DOHH2 (cell line): ENCODE results near the gene PAIP2.

Source experiments
- H3F3A ChIP-seq: fragments of 200-600 bp; sonication (generic), shearing (Covaris generic); 2 replicates; pipeline ENCODE4 v1.6.0; 2016; ENCODE audit warnings: antibody characterized with exemption, mild to moderate bottlenecking; ENCODE audit not compliant: control insufficient read depth, insufficient read depth
- H3K27ac ChIP-seq: fragments of 200-600 bp; sonication (generic); 2 replicates; pipeline ENCODE4 v1.5.1; 2014; ENCODE audit warnings: low read depth, mild to moderate bottlenecking, low read length, moderate library complexity
- H3K27me3 ChIP-seq: fragments of 200-600 bp; sonication (generic); 2 replicates; pipeline ENCODE4 v1.6.1; 2014; ENCODE audit warnings: mild to moderate bottlenecking, low read length, mixed read lengths; ENCODE audit not compliant: control insufficient read depth
- H3K36me3 ChIP-seq: fragments of 200-600 bp; sonication (generic); 2 replicates; pipeline ENCODE4 v1.6.1; 2014; ENCODE audit warnings: mild to moderate bottlenecking, low read length, moderate library complexity, mixed read lengths; ENCODE audit not compliant: control insufficient read depth
- H3K4me1 ChIP-seq: fragments of 200-600 bp; sonication (generic); 2 replicates; pipeline ENCODE4 v1.6.1; 2014; ENCODE audit warnings: mild to moderate bottlenecking, low read length, mixed read lengths; ENCODE audit not compliant: control insufficient read depth
- H3K4me2 ChIP-seq: fragments of 200-600 bp; sonication (generic); 2 replicates; pipeline ENCODE4 v1.6.0; 2014; ENCODE audit warnings: mild to moderate bottlenecking, low read length, moderate library complexity
- H3K4me3 ChIP-seq: fragments of 200-600 bp; sonication (generic); 2 replicates; pipeline ENCODE4 v1.5.1; 2014; ENCODE audit warnings: mild to moderate bottlenecking, low read length, mixed read lengths
- H3K79me2 ChIP-seq: fragments of 200-600 bp; sonication (generic); 2 replicates; pipeline ENCODE4 v1.6.1; 2014; ENCODE audit warnings: mild to moderate bottlenecking, low read length, mixed read lengths; ENCODE audit not compliant: control insufficient read depth
- H3K9me2 ChIP-seq: fragments of 200-600 bp; sonication (generic); replicated peaks from 2 replicates; pipeline ENCODE4 v1.6.1; 2014; ENCODE audit warnings: mild to moderate bottlenecking, low read length, mixed read lengths; ENCODE audit not compliant: control insufficient read depth
- H3K9me3 ChIP-seq: fragments of 200-600 bp; sonication (generic); 2 replicates; pipeline ENCODE4 v1.6.1; 2014; ENCODE audit warnings: antibody characterized with exemption, low read length, mixed read lengths; ENCODE audit not compliant: control insufficient read depth, insufficient read depth
- H4K20me1 ChIP-seq: fragments of 200-600 bp; sonication (generic); 2 replicates; pipeline ENCODE4 v1.6.0; 2014; ENCODE audit warnings: low read depth, mild to moderate bottlenecking, antibody characterized with exemption, low read length, moderate library complexity; ENCODE audit not compliant: control insufficient read depth, insufficient read depth
- EZH2phosphoT487 ChIP-seq: fragments of 200-600 bp; sonication (generic); IDR thresholded peaks from 2 replicates; pipeline ENCODE4 v1.6.1; 2017; ENCODE audit warnings: borderline replicate concordance, mild to moderate bottlenecking, antibody characterized with exemption, low read length, moderate library complexity, mixed read lengths
- TF ChIP-seq, protein P1 (sequence below): fragments of 200-600 bp; sonication (generic); IDR thresholded peaks from one replicate; pipeline ENCODE4 v1.5.1; 2014; ENCODE audit warnings: antibody characterized with exemption, mild to moderate bottlenecking, low read depth, low read length; ENCODE audit not compliant: poor library complexity, severe bottlenecking

The PAIP2 gene

GRCh38 chr5:139415221-139415861 lies 73.7 kb downstream of the PAIP2 start:
- Histone ChIP-seq H3F3A (no peaks in the 10 kb centered on the region), H3K79me2 (no peaks in the 10 kb centered on the region), H4K20me1 (no peaks in the 10 kb centered on the region), H3K4me2 (no peak overlapping the region), H3K9me2 (no peaks in the 10 kb centered on the region), H3K4me3 (no peak overlapping the region), H3K27ac (no peak overlapping the region), H3K4me1 (no peaks in the 10 kb centered on the region), H3K27me3 (no peaks in the 10 kb centered on the region), H3K9me3 (no peaks in the 10 kb centered on the region), H3K36me3 (no peaks in the 10 kb centered on the region)
- no peak for TF ChIP-seq EZH2phosphoT487
- TF ChIP-seq, protein P1, sequence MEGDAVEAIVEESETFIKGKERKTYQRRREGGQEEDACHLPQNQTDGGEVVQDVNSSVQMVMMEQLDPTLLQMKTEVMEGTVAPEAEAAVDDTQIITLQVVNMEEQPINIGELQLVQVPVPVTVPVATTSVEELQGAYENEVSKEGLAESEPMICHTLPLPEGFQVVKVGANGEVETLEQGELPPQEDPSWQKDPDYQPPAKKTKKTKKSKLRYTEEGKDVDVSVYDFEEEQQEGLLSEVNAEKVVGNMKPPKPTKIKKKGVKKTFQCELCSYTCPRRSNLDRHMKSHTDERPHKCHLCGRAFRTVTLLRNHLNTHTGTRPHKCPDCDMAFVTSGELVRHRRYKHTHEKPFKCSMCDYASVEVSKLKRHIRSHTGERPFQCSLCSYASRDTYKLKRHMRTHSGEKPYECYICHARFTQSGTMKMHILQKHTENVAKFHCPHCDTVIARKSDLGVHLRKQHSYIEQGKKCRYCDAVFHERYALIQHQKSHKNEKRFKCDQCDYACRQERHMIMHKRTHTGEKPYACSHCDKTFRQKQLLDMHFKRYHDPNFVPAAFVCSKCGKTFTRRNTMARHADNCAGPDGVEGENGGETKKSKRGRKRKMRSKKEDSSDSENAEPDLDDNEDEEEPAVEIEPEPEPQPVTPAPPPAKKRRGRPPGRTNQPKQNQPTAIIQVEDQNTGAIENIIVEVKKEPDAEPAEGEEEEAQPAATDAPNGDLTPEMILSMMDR, result no peak

DNA sequence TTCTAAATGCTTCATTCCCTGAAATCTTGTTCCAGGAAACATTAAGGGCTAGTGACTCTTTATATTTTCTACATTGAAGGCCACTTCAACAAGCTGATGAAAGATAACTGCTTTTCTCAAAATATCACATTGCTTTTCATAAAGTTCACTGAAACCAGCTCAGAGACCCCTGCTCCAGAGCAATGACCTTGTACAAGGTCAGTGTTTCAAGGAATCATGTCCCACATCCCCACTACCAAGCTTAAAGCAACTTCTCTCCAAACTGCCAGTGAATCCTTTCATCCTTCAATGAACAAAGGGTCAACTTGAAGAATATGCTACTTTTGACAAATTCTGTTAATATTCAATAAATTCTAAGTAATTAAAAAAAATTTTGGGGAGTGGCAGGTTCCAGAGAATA lies 74.2 kb downstream of the PAIP2 start:
- no peak overlapping the region for H3K4me2 ChIP-seq
- H3F3A ChIP-seq, result no peaks in the 10 kb centered on the region
- no peaks in the 10 kb centered on the region for H3K9me2 ChIP-seq
- H3K27me3 ChIP-seq, result no peaks in the 10 kb centered on the region
- no peaks in the 10 kb centered on the region for H3K36me3 ChIP-seq
- no peak overlapping the region for H3K27ac ChIP-seq
- H4K20me1 ChIP-seq, result no peaks in the 10 kb centered on the region
- no peaks in the 10 kb centered on the region for H3K9me3 ChIP-seq
- TF ChIP-seq EZH2phosphoT487, result no peak
- TF ChIP-seq, protein P1, result no peak
- no peaks in the 10 kb centered on the region for H3K79me2 ChIP-seq
- H3K4me3 ChIP-seq, result no peak overlapping the region
- H3K4me1 ChIP-seq, result no peaks in the 10 kb centered on the region

DNA sequence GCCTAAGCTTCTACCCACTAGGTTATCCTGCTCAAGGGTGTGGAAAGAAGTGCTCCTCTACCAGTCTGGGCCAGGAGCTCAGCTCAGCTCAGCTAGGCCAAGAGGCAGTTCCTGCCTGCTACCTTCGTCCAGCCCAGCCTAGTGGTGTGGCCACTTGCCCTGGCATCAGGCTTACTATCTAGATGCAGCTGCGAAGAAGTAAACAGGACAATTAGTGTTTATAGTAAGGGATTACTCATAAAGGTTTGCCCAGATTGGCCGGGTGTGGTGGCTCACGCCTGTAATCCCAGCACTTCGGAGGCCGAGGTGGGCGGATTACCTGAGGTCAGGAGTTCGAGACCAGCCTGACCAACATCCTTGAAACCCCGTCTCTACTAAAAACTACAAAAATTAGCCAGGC lies 75.0 kb downstream of the PAIP2 start:
- no peaks in the 10 kb centered on the region for H3K4me1 ChIP-seq
- no peak overlapping the region for H3K4me3 ChIP-seq
- H3K27ac ChIP-seq, result no peak overlapping the region
- no peaks in the 10 kb centered on the region for H3K79me2 ChIP-seq
- H3F3A ChIP-seq, result no peaks in the 10 kb centered on the region
- H3K27me3 ChIP-seq, result no peaks in the 10 kb centered on the region
- no peaks in the 10 kb centered on the region for H3K9me2 ChIP-seq
- H3K9me3 ChIP-seq, result no peaks in the 10 kb centered on the region
- H4K20me1 ChIP-seq, result no peaks in the 10 kb centered on the region
- no peak for TF ChIP-seq EZH2phosphoT487
- TF ChIP-seq, protein P1, result no peak
- no peaks in the 10 kb centered on the region for H3K36me3 ChIP-seq
- H3K4me2 ChIP-seq, result no peak overlapping the region
